Measurements from ENCODE around the gene CHD6. TPM values are rescaled to one million over a fixed set of nuclear protein-coding genes. Genes with fewer than 3 reads are reported as not detected.
A peak's percentile ranks its signal among the peaks of the same experiment; 100 is the strongest.

Gene CHD6
- total and polyA plus RNA-seq, 8 donors, result 27.7 to 68.6 (median 52.4) TPM

- Histone ChIP-seq H3K4me1 (no peaks in the 10 kb centered on the region), H3K4me3 (no peak overlapping the region), H3K36me3 (no peaks in the 10 kb centered on the region), H3K27me3 (peaks cover 0 to 5% of the 10 kb centered on the region in 2 donors), H3K27ac (no peak overlapping the region), H3K9me3 (no peaks in the 10 kb centered on the region)
- TF ChIP-seq CTCF (IDR thresholded peaks at IDR 0.05), result no peak
- DNase-seq, result peak in 1 of 4 donors; percentile 59
- no peak for ATAC-seq
- intact Hi-C loops (cut with DNase I), result no loop called here
Observed at GRCh38 chr20:41386502-41387427, 231.4 kb downstream of the CHD6 start.

- Histone ChIP-seq H3K36me3 (no peaks in the 10 kb centered on the region), H3K4me3 (no peak overlapping the region), H3K27me3 (peaks cover 0 to 12% of the 10 kb centered on the region in 2 donors), H3K4me1 (no peaks in the 10 kb centered on the region), H3K9me3 (no peaks in the 10 kb centered on the region), H3K27ac (no peak overlapping the region)
- DNase-seq (no peak), ATAC-seq (no peak)
- intact Hi-C loops (cut with DNase I), result no loop called here
- no peak for TF ChIP-seq CTCF (IDR thresholded peaks at IDR 0.05)
Observed at GRCh38 chr20:41382791-41383305, 235.3 kb downstream of the CHD6 start.

- ATAC-seq (no peak), DNase-seq (no peak)
- H3K27ac ChIP-seq, result no peak overlapping the region
- peaks cover 0 to 31% of the 10 kb centered on the region in 2 donors for H3K27me3 ChIP-seq
- TF ChIP-seq CTCF (IDR thresholded peaks at IDR 0.05), result no peak
- no peaks in the 10 kb centered on the region for H3K36me3 ChIP-seq
- no peaks in the 10 kb centered on the region for H3K9me3 ChIP-seq
- H3K4me1 ChIP-seq, result no peaks in the 10 kb centered on the region
- intact Hi-C loops (cut with DNase I), result no loop called here
- no peak overlapping the region for H3K4me3 ChIP-seq
Observed at GRCh38 chr20:41380551-41381193, 237.5 kb downstream of the CHD6 start.

- Histone ChIP-seq H3K36me3 (no peaks in the 10 kb centered on the region), H3K27ac (no peak overlapping the region), H3K27me3 (peaks cover 0 to 33% of the 10 kb centered on the region in 2 donors), H3K4me3 (no peak overlapping the region), H3K4me1 (no peaks in the 10 kb centered on the region), H3K9me3 (no peaks in the 10 kb centered on the region)
- intact Hi-C loops (cut with DNase I), result no loop called here
- TF ChIP-seq CTCF (IDR thresholded peaks at IDR 0.05), result no peak
- no peak for DNase-seq
- no peak for ATAC-seq
Observed at GRCh38 chr20:41379551-41379950, 238.6 kb downstream of the CHD6 start.

- peaks cover 0 to 40% of the 10 kb centered on the region in 2 donors for H3K27me3 ChIP-seq
- no peaks in the 10 kb centered on the region for H3K36me3 ChIP-seq
- H3K27ac ChIP-seq, result no peak overlapping the region
- TF ChIP-seq CTCF (IDR thresholded peaks at IDR 0.05), result no peak
- ATAC-seq, result no peak
- peaks cover 0 to 1% of the 10 kb centered on the region in 2 donors for H3K9me3 ChIP-seq
- no peak for DNase-seq
- intact Hi-C loops (cut with DNase I), result no loop called here
- no peak overlapping the region for H3K4me3 ChIP-seq
- H3K4me1 ChIP-seq, result no peaks in the 10 kb centered on the region
Observed at GRCh38 chr20:41377275-41377674, 240.9 kb downstream of the CHD6 start.
